KMS-11 (cell line): ENCODE data around the gene GTF2F2.

Experiments used
- H2AFZ ChIP-seq: fragments of 200-600 bp; sonication (generic); 2 replicates; pipeline ENCODE4 v1.6.1; 2016; ENCODE audit warnings: antibody characterized with exemption, mixed run types, low read depth
- H3K27ac ChIP-seq: fragments of 200-600 bp; sonication (generic); 2 replicates; pipeline ENCODE4 v1.6.1; 2016; ENCODE audit warnings: mild to moderate bottlenecking, mixed run types
- H3K27me3 ChIP-seq: fragments of 200-600 bp; sonication (generic); 2 replicates; pipeline ENCODE4 v1.6.1; 2017; ENCODE audit warnings: mild to moderate bottlenecking, low read depth, mixed run types, moderate library complexity; ENCODE audit not compliant: insufficient read depth
- H3K36me3 ChIP-seq: fragments of 200-600 bp; sonication (generic); 2 replicates; pipeline ENCODE4 v1.6.1; 2017; ENCODE audit warnings: mild to moderate bottlenecking, mixed run types; ENCODE audit not compliant: insufficient read depth
- H3K4me1 ChIP-seq: fragments of 200-600 bp; sonication (generic); 2 replicates; pipeline ENCODE4 v1.6.1; 2016; ENCODE audit warnings: mild to moderate bottlenecking, low read depth, mixed run types; ENCODE audit not compliant: poor library complexity, severe bottlenecking
- H3K4me2 ChIP-seq: fragments of 200-600 bp; sonication (generic); 2 replicates; pipeline ENCODE4 v1.7.0; 2016; ENCODE audit warnings: mild to moderate bottlenecking, mixed run types
- H3K4me3 ChIP-seq: fragments of 200-600 bp; sonication (generic); IDR thresholded peaks from 2 replicates; pipeline ENCODE4 v1.6.1; 2017; ENCODE audit warnings: low read depth, low read length, mixed read lengths; ENCODE audit not compliant: insufficient read depth
- H3K79me2 ChIP-seq: fragments of 200-600 bp; sonication (generic); 2 replicates; pipeline ENCODE4 v1.6.1; 2016; ENCODE audit warnings: low read depth, mixed run types; ENCODE audit not compliant: insufficient read depth
- H3K9ac ChIP-seq: fragments of 200-600 bp; sonication (generic); 2 replicates; pipeline ENCODE4 v1.6.1; 2016; ENCODE audit warnings: mild to moderate bottlenecking, mixed run types
- H4K20me1 ChIP-seq: fragments of 200-600 bp; sonication (generic); 2 replicates; pipeline ENCODE4 v1.6.1; 2016; ENCODE audit warnings: mild to moderate bottlenecking, mixed run types; ENCODE audit not compliant: insufficient read depth
- TF ChIP-seq, protein P1 (sequence below): fragments of 200-600 bp; sonication (generic); conservative IDR thresholded peaks from 2 replicates; pipeline ENCODE4 v1.6.1; 2017; ENCODE audit warnings: low read depth, mild to moderate bottlenecking, antibody characterized with exemption, low read length, moderate library complexity, mixed read lengths

Gene GTF2F2

GRCh38 chr13:45256254-45256653 lies 135.9 kb downstream of the GTF2F2 start:
- H3K9ac ChIP-seq, result no peak overlapping the region
- H3K4me1 ChIP-seq, result peaks cover 43% of the 10 kb centered on the region
- no peaks in the 10 kb centered on the region for H4K20me1 ChIP-seq
- H3K4me3 ChIP-seq, result no peak overlapping the region
- TF ChIP-seq, protein P1, sequence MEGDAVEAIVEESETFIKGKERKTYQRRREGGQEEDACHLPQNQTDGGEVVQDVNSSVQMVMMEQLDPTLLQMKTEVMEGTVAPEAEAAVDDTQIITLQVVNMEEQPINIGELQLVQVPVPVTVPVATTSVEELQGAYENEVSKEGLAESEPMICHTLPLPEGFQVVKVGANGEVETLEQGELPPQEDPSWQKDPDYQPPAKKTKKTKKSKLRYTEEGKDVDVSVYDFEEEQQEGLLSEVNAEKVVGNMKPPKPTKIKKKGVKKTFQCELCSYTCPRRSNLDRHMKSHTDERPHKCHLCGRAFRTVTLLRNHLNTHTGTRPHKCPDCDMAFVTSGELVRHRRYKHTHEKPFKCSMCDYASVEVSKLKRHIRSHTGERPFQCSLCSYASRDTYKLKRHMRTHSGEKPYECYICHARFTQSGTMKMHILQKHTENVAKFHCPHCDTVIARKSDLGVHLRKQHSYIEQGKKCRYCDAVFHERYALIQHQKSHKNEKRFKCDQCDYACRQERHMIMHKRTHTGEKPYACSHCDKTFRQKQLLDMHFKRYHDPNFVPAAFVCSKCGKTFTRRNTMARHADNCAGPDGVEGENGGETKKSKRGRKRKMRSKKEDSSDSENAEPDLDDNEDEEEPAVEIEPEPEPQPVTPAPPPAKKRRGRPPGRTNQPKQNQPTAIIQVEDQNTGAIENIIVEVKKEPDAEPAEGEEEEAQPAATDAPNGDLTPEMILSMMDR, result no peak
- H3K79me2 ChIP-seq, result no peaks in the 10 kb centered on the region
- H3K27ac ChIP-seq, result peak overlapping the region; percentile 30; the same call in 1 of the 2 replicates
- no peaks in the 10 kb centered on the region for H3K36me3 ChIP-seq
- peak overlapping the region; percentile 25; the same call in 1 of the 2 replicates for H3K4me2 ChIP-seq
- H3K27me3 ChIP-seq, result no peaks in the 10 kb centered on the region
- H2AFZ ChIP-seq, result no peak overlapping the region

GRCh38 chr13:45257638-45258333 lies 137.5 kb downstream of the GTF2F2 start:
- Histone ChIP-seq H3K36me3 (no peaks in the 10 kb centered on the region), H3K9ac (no peak overlapping the region), H3K4me2 (peak overlapping the region; percentile 38; the same call in 1 of the 2 replicates), H2AFZ (no peak overlapping the region), H3K4me3 (no peak overlapping the region), H4K20me1 (no peaks in the 10 kb centered on the region), H3K27me3 (no peaks in the 10 kb centered on the region), H3K4me1 (peaks cover 43% of the 10 kb centered on the region), H3K79me2 (no peaks in the 10 kb centered on the region), H3K27ac (peak overlapping the region; percentile 30; the same call in 1 of the 2 replicates)
- TF ChIP-seq, protein P1, result no peak

- TF ChIP-seq, protein P1, result no peak
- Histone ChIP-seq H3K4me2 (peak overlapping the region; percentile 38; the same call in 1 of the 2 replicates), H4K20me1 (no peaks in the 10 kb centered on the region), H3K9ac (no peak overlapping the region), H3K79me2 (no peaks in the 10 kb centered on the region), H3K27ac (peak overlapping the region; percentile 30; the same call in 1 of the 2 replicates), H3K27me3 (no peaks in the 10 kb centered on the region), H3K4me1 (peaks cover 43% of the 10 kb centered on the region), H3K4me3 (no peak overlapping the region), H3K36me3 (no peaks in the 10 kb centered on the region), H2AFZ (no peak overlapping the region)
Measured at GRCh38 chr13:45258334-45258675, 138.0 kb downstream of the GTF2F2 start.

- Histone ChIP-seq H3K27me3 (no peaks in the 10 kb centered on the region), H2AFZ (no peak overlapping the region), H3K4me1 (no peaks in the 10 kb centered on the region), H3K4me2 (no peak overlapping the region), H3K36me3 (no peaks in the 10 kb centered on the region), H3K9ac (no peak overlapping the region), H3K79me2 (no peaks in the 10 kb centered on the region), H3K4me3 (no peak overlapping the region), H4K20me1 (no peaks in the 10 kb centered on the region), H3K27ac (no peak overlapping the region)
- TF ChIP-seq, protein P1, result no peak
Measured at GRCh38 chr13:45267215-45267614, 146.9 kb downstream of the GTF2F2 start.
